ENCODE measurements around the gene WWOX.
"Not testable (repeated sequence)": the region's sequence is repeated elsewhere in the genome, so short reads cannot be mapped to it uniquely, and the experiment has no call there.

WWOX gene

GRCh38 chr16:79050063-79050462 lies 950.6 kb downstream of the WWOX start:
- no peak for DNase-seq
- intact Hi-C loops (cut with DNase I): no loop called here

GRCh38 chr16:79051313-79051712 lies 951.9 kb downstream of the WWOX start:
- intact Hi-C loops (cut with DNase I): no loop called here
- DNase-seq: no peak

- DNase-seq; intact Hi-C loops (cut with DNase I): not testable (repeated sequence)
Measured at GRCh38 chr16:79052198-79052597, 952.7 kb downstream of the WWOX start.

GRCh38 chr16:79053577-79053976 lies 954.1 kb downstream of the WWOX start:
- DNase-seq: no peak
- intact Hi-C loops (cut with DNase I): no loop called here

GRCh38 chr16:79054211-79054984 lies 954.9 kb downstream of the WWOX start:
- intact Hi-C loops (cut with DNase I): no loop called here
- DNase-seq: no peak

GRCh38 chr16:79055251-79055970 lies 956.0 kb downstream of the WWOX start:
- intact Hi-C loops (cut with DNase I): no loop called here
- DNase-seq: no peak

- DNase-seq: no peak
- intact Hi-C loops (cut with DNase I): no loop called here
Measured at GRCh38 chr16:79061181-79061580, 961.7 kb downstream of the WWOX start.

- no peak for DNase-seq
- intact Hi-C loops (cut with DNase I): no loop called here
Measured at GRCh38 chr16:79062336-79062735, 962.9 kb downstream of the WWOX start.

GRCh38 chr16:79062821-79063220 lies 963.4 kb downstream of the WWOX start:
- intact Hi-C loops (cut with DNase I): no loop called here
- DNase-seq: no peak

- intact Hi-C loops (cut with DNase I): no loop called here
- DNase-seq: no peak
Measured at GRCh38 chr16:79064256-79064972, 965.0 kb downstream of the WWOX start.

- intact Hi-C loops (cut with DNase I): no loop called here
- DNase-seq: no peak
Measured at GRCh38 chr16:79066561-79066960, 967.1 kb downstream of the WWOX start.

GRCh38 chr16:79067600-79067999 lies 968.1 kb downstream of the WWOX start:
- DNase-seq: no peak
- intact Hi-C loops (cut with DNase I): no loop called here

GRCh38 chr16:79069121-79069520 lies 969.7 kb downstream of the WWOX start:
- intact Hi-C loops (cut with DNase I): no loop called here

GRCh38 chr16:79069633-79070032 lies 970.2 kb downstream of the WWOX start:
- no peak for DNase-seq
- intact Hi-C loops (cut with DNase I): no loop called here

More at GRCh38 chr16:79069121-79069520, 969.7 kb downstream of the WWOX start:
- DNase-seq: no peak

- no peak for DNase-seq
- intact Hi-C loops (cut with DNase I): no loop called here
Measured at GRCh38 chr16:79071424-79071823, 972.0 kb downstream of the WWOX start.

- intact Hi-C loops (cut with DNase I): no loop called here
- no peak for DNase-seq
Measured at GRCh38 chr16:79072517-79072916, 973.1 kb downstream of the WWOX start.

GRCh38 chr16:79073566-79073965 lies 974.1 kb downstream of the WWOX start:
- no peak for DNase-seq
- intact Hi-C loops (cut with DNase I): no loop called here

GRCh38 chr16:79074541-79074940 lies 975.1 kb downstream of the WWOX start:
- no peak for DNase-seq
- intact Hi-C loops (cut with DNase I): no loop called here

- intact Hi-C loops (cut with DNase I): no loop called here
- no peak for DNase-seq
Measured at GRCh38 chr16:79074951-79075350, 975.5 kb downstream of the WWOX start.

GRCh38 chr16:79076047-79076767 lies 976.8 kb downstream of the WWOX start:
- intact Hi-C loops (cut with DNase I): no loop called here
- DNase-seq: no peak

- intact Hi-C loops (cut with DNase I): no loop called here
- DNase-seq: no peak
Measured at GRCh38 chr16:79077346-79077745, 977.9 kb downstream of the WWOX start.

All from posterior cingulate gyrus (tissue), 11 donors.